Trophoblast cell (in vitro differentiated cells and primary cell): ENCODE measurements around the gene CYP2A6.
"Not testable (repeated sequence)": the region's sequence is repeated elsewhere in the genome, so short reads cannot be mapped to it uniquely, and the experiment has no call there.

Experiments used
- DNase-seq, 2 donors: peaks; one replicate each; pipeline ENCODE4 v3.0.0-alpha.2; 2016
- H2AFZ ChIP-seq: 2 replicates; pipeline ENCODE4 v1.6.1; 2013; ENCODE audit warnings: low read length, moderate library complexity, mild to moderate bottlenecking; ENCODE audit not compliant: insufficient read depth, poor library complexity
- H2AK5ac ChIP-seq: 2 replicates; pipeline ENCODE4 v1.6.1; 2013; ENCODE audit warnings: mild to moderate bottlenecking, low read length
- H2BK120ac ChIP-seq: 2 replicates; pipeline ENCODE4 v1.6.1; 2013; ENCODE audit warnings: low read length, mild to moderate bottlenecking, moderate library complexity; ENCODE audit not compliant: insufficient read depth, poor library complexity
- H2BK12ac ChIP-seq: 2 replicates; pipeline ENCODE4 v1.6.1; 2013; ENCODE audit warnings: mild to moderate bottlenecking, low read length, moderate library complexity
- H2BK5ac ChIP-seq: 2 replicates; pipeline ENCODE4 v1.6.1; 2013; ENCODE audit warnings: low read length, low read depth, moderate library complexity, mild to moderate bottlenecking; ENCODE audit not compliant: poor library complexity
- H3K14ac ChIP-seq: 2 replicates; pipeline ENCODE4 v1.6.1; 2013; ENCODE audit warnings: mild to moderate bottlenecking, low read length
- H3K18ac ChIP-seq: 2 replicates; pipeline ENCODE4 v1.6.1; 2013; ENCODE audit warnings: mild to moderate bottlenecking, low read length
- H3K23ac ChIP-seq: 2 replicates; pipeline ENCODE4 v1.6.1; 2013; ENCODE audit warnings: low read length
- H3K27ac ChIP-seq: 2 replicates; pipeline ENCODE4 v1.5.1; 2013; ENCODE audit warnings: low read depth, mild to moderate bottlenecking, inconsistent platforms, low read length, moderate library complexity
- H3K27me3 ChIP-seq: 2 replicates; pipeline ENCODE4 v1.6.1; 2013; ENCODE audit warnings: inconsistent platforms, mild to moderate bottlenecking, low read length, moderate library complexity; ENCODE audit not compliant: insufficient read depth
- H3K36me3 ChIP-seq, 2 experiments: 1 replicate in 1 of 2; 2 replicates in 1 of 2; pipeline ENCODE4 v1.6.1; 2013; ENCODE audit warnings: low read length in 2 of 2, mild to moderate bottlenecking in 2 of 2, moderate library complexity in 1 of 2; ENCODE audit not compliant: insufficient read depth in 2 of 2, control insufficient read depth in 1 of 2
- H3K4ac ChIP-seq: 2 replicates; pipeline ENCODE4 v1.6.1; 2013; ENCODE audit warnings: low read depth, mild to moderate bottlenecking, low read length, moderate library complexity
- H3K4me1 ChIP-seq, 2 experiments: 1 replicate in 1 of 2; 2 replicates in 1 of 2; pipeline ENCODE4 v1.6.1; 2013; ENCODE audit warnings: low read length in 2 of 2, mild to moderate bottlenecking in 2 of 2, moderate library complexity in 1 of 2; ENCODE audit not compliant: insufficient read depth in 2 of 2, control insufficient read depth in 1 of 2
- H3K4me2 ChIP-seq: 2 replicates; pipeline ENCODE4 v1.6.1; 2013; ENCODE audit warnings: inconsistent platforms, mild to moderate bottlenecking, low read length, moderate library complexity
- H3K4me3 ChIP-seq: 2 replicates; pipeline ENCODE4 v1.5.1; 2013; ENCODE audit warnings: mild to moderate bottlenecking, low read depth, low read length, inconsistent platforms
- H3K79me1 ChIP-seq: one replicate; pipeline ENCODE4 v1.6.1; 2013; ENCODE audit warnings: low read length
- H3K79me2 ChIP-seq: 2 replicates; pipeline ENCODE4 v1.6.1; 2013; ENCODE audit warnings: low read length, mild to moderate bottlenecking; ENCODE audit not compliant: control insufficient read depth, insufficient read depth, poor library complexity
- H3K9ac ChIP-seq: 2 replicates; pipeline ENCODE4 v1.6.1; 2013; ENCODE audit warnings: mild to moderate bottlenecking, low read length
- H3K9me3 ChIP-seq: 2 replicates; pipeline ENCODE4 v1.6.1; 2013; ENCODE audit warnings: low read depth, mild to moderate bottlenecking, control low read depth, inconsistent platforms, low read length; ENCODE audit not compliant: insufficient read depth
- H4K12ac ChIP-seq: 2 replicates; pipeline ENCODE4 v1.6.1; 2013; ENCODE audit warnings: low read depth, mild to moderate bottlenecking, low read length, moderate library complexity
- H4K8ac ChIP-seq: 2 replicates; pipeline ENCODE4 v1.6.1; 2013; ENCODE audit warnings: low read depth, mild to moderate bottlenecking, low read length, moderate library complexity
- H4K91ac ChIP-seq: one replicate; pipeline ENCODE4 v1.6.1; 2013; ENCODE audit warnings: low read depth, mild to moderate bottlenecking, low read length, moderate library complexity
- WGBS: extraction: QIAGEN DNeasy Blood & Tissue Kit; methylation state at CpG from one replicate; pipeline ENCODE4 v1.1.7; 2013; ENCODE audit warnings: missing lambda C conversion rate; ENCODE audit not compliant: insufficient read length, insufficient coverage; ENCODE audit errors: extremely low coverage; 5-methylcytosine and 5-hydroxymethylcytosine counted together

CYP2A6 gene

DNA sequence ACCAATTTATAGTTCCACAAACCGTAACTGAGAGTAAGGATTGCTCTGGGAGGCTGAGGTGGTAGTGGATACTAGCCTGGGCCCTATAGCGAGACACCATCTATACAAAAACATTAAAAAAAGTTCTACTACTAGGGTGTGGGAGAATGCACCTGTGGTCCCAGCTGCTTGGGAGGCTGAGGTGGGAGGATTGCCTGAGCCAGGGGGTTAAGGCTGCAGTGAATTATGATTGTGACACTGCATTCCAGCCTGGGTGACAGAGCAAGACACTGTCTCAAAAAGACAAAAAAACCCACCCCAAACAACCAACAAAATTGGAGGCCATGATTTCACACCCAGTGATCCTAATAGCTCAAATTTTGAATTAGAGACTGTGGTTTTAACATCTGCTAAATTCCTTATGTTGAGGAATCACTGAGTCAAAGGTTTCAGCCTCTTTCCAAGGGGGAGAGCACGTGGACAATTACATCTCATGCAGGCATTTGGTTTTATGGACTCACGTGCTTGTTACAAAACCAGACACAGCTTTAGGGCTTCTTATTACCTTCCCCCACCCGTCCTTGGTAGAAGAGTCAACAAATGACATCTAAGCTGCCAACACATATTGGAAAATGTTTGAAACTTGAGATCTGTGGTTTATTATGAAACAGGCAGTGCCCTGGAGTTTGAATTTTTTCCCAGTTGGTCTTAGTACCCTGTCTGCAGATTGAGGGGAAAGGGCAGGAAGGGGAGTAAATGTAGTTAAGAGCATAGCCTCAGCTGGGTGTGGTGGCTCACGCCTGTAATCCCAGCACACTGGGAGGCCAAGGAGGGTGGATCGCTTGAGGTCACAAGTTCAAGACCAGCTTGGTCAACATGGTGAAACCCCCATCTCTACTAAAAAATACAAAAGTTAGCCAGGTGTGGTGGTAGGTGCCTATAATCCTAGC lies 18.5 kb downstream of the CYP2A6 start:
- Histone ChIP-seq H2AK5ac (no peak overlapping the region), H3K23ac (no peak overlapping the region), H4K8ac (no peak overlapping the region), H3K18ac (no peak overlapping the region), H3K14ac (no peak overlapping the region), H3K27ac (no peak overlapping the region), H4K12ac (no peak overlapping the region), H3K27me3 (no peaks in the 10 kb centered on the region), H4K91ac (no peak overlapping the region), H3K9me3 (no peaks in the 10 kb centered on the region), H2BK120ac (no peak overlapping the region), H3K4me2 (no peak overlapping the region), H2AFZ (no peak overlapping the region), H2BK5ac (no peak overlapping the region), H3K79me1 (no peaks in the 10 kb centered on the region), H3K4me3 (no peak overlapping the region), H3K36me3 (peaks cover 0 to 4% of the 10 kb centered on the region in 2 experiments), H3K79me2 (no peaks in the 10 kb centered on the region), H3K4ac (no peak overlapping the region), H2BK12ac (no peak overlapping the region), H3K9ac (no peak overlapping the region), H3K4me1 (peaks cover 0 to 5% of the 10 kb centered on the region in 2 experiments)
- peak; percentile 85 to 92 for DNase-seq
- no CpG with 5 or more reads among the region's 7 CpGs for WGBS

DNA sequence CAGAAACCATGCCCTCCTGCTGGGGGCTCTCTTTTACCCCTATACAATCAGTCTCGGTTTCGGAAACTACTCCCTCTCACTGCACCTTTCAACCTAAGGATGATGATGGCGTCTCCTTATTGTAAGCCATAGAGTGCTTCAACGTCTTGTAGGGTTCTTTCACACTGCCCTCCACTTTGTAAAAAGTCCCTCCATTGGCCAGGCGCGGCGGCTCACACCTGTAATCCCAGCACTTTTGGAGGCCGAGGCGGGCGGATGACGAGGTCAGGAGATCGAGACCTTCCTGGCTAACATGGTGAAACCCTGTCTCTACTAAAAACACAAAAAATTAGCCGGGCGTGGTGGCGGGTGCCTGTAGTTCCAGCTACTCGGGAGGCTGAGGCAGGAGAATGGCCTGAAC lies 19.5 kb downstream of the CYP2A6 start:
- H4K91ac ChIP-seq, H3K79me1 ChIP-seq, H3K4me3 ChIP-seq: not testable (repeated sequence)

DNA sequence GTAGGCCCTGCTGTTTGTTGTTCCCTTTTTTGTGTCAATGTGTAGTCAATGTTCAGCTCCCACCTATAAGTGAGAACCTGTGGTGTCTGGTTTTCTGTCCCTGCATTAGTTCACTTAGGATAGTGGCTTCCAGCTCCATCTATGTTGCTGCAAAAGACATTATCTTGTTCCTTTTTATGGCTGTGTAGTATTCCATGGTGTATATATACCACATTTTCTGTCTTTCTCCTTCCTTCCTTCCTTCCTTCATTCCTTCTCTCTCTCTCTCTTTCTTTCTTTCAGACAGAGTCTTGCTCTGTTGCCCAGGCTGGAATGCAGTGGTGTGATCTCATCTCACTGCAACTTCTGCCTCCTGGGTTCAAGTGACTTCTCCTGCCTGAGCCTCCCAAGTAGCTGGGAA lies 21.0 kb downstream of the CYP2A6 start:
- H3K9ac ChIP-seq, result no peak overlapping the region
- DNase-seq, result no peak
- H2AK5ac ChIP-seq, result no peak overlapping the region
- no peaks in the 10 kb centered on the region for H3K9me3 ChIP-seq
- H2BK120ac ChIP-seq, result no peak overlapping the region
- no peaks in the 10 kb centered on the region for H3K27me3 ChIP-seq
- no peak overlapping the region for H3K4me3 ChIP-seq
- H3K4me1 ChIP-seq, result peaks cover 0 to 5% of the 10 kb centered on the region in 2 experiments
- no peak overlapping the region for H3K23ac ChIP-seq
- no peak overlapping the region for H3K18ac ChIP-seq
- H3K79me2 ChIP-seq, result no peaks in the 10 kb centered on the region
- H3K79me1 ChIP-seq, result no peaks in the 10 kb centered on the region
- H2BK12ac ChIP-seq, result no peak overlapping the region
- no peak overlapping the region for H4K91ac ChIP-seq
- no peak overlapping the region for H2AFZ ChIP-seq
- no peak overlapping the region for H2BK5ac ChIP-seq
- H4K12ac ChIP-seq, result no peak overlapping the region
- no peak overlapping the region for H4K8ac ChIP-seq
- H3K36me3 ChIP-seq, result peaks cover 0 to 4% of the 10 kb centered on the region in 2 experiments
- H3K4ac ChIP-seq, result no peak overlapping the region
- no peak overlapping the region for H3K14ac ChIP-seq
- H3K4me2 ChIP-seq, result no peak overlapping the region
- no peak overlapping the region for H3K27ac ChIP-seq

More for the DNA sequence above, 19.5 kb downstream of the CYP2A6 start:
- not testable (repeated sequence) for H2BK12ac ChIP-seq, H3K4me1 ChIP-seq, H3K4ac ChIP-seq, H2BK5ac ChIP-seq, H2AK5ac ChIP-seq, H3K4me2 ChIP-seq, H3K23ac ChIP-seq, H4K8ac ChIP-seq, H3K9ac ChIP-seq, H3K27me3 ChIP-seq, H3K36me3 ChIP-seq, H4K12ac ChIP-seq, H3K14ac ChIP-seq, DNase-seq, H2AFZ ChIP-seq, H2BK120ac ChIP-seq, H3K79me2 ChIP-seq, H3K27ac ChIP-seq, H3K18ac ChIP-seq, H3K9me3 ChIP-seq
- WGBS, result no CpG with 5 or more reads among the region's 16 CpGs

DNA sequence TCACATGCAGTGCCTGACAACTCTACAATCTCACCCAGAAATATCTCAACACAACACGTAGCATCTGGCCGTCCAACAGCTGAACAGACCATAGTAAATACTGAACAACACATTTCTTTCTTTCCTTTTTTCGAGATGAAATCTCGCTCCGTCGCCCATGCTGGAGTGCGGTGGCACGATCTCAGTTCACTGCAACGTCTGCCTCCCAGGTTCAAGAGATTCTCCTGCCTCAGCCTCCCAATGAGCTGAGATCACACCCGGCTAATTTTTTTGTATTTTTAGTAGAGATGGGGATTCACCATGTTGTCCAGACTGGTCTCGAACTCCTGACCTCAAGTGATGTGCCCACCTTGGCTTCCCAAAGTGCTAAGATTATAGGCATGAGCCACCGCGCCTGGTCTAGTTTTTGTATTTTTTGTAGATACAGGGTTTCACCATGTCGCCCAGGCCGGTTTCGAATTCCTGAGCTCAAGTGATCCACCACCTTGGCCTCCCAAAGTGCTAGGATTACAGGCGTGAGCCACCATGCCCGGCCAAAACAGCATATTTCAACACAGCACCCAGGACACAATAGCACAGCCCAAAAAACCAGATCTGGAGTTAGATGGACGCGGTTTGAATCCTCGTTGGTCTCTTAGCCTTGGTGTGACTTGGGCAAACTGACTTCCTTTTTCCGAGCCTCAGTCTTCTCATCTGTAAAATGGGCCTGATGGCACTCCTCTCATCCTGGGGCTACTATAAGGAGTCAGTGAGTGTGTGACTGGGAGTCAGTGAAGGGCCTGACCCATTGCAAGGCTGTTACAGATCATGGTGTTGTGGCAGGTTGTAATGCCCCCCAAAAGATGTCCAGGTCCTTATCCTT lies 22.6 kb downstream of the CYP2A6 start:
- Histone ChIP-seq H2BK12ac (no peak overlapping the region), H3K9ac (no peak overlapping the region), H3K79me2 (no peaks in the 10 kb centered on the region), H3K79me1 (no peaks in the 10 kb centered on the region), H4K12ac (no peak overlapping the region), H3K18ac (no peak overlapping the region), H2AFZ (no peak overlapping the region), H3K36me3 (peaks cover 0 to 4% of the 10 kb centered on the region in 2 experiments), H3K27me3 (no peaks in the 10 kb centered on the region), H3K14ac (no peak overlapping the region), H3K27ac (no peak overlapping the region), H3K4me1 (peaks cover 8 to 14% of the 10 kb centered on the region in 2 experiments), H3K9me3 (no peaks in the 10 kb centered on the region), H4K91ac (no peak overlapping the region), H2AK5ac (no peak overlapping the region), H3K23ac (no peak overlapping the region), H2BK5ac (no peak overlapping the region), H4K8ac (no peak overlapping the region), H3K4ac (no peak overlapping the region), H2BK120ac (no peak overlapping the region), H3K4me3 (no peak overlapping the region), H3K4me2 (no peak overlapping the region)
- DNase-seq, result peak in 1 of 2 donors; percentile 51
- no CpG with 5 or more reads among the region's 22 CpGs for WGBS
